ENCODE data around the gene SSR3.
"Not testable (repeated sequence)": the region's sequence is repeated elsewhere in the genome, so short reads cannot be mapped to it uniquely, and the experiment has no call there.

SSR3 gene

DNA sequence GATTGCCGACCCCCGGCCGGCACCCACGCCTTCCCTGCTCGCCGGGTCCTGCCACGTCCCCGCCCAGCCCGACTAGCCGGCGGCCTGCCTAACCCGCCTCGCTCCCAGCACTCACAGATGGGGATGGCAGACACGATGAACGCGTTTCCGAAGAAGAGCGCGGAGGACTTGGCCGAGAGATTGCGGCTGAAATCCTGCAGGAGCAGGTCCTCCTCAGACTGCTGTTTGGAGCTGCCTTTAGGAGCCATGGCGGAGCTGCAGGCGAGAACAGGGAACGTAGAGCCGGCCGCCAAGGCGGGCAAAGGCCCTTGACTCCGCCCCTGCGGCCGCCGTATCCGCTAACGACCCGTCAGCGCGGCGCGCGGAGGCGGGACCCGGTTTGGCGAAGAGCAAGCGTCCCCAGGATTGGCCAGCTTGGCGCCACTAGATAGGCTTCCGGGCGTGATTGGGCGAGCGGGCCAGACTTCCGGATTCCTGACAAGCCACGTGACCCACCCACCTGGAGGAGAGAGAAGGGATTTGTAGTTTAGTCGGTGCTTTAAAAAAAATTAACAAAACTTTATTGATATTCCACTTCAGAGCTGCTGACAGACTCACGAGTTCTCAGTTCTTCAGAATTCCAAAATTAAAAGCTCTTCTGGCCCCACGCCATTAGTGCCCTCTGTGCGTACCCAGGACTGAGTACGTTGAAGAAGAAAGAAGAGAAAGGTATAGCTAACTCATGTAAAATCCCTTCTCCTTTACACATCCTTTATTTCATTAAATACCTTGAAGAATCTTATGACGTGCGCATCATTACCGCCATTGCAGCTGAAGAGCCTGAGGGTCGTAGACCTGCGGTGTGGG lies at the start of gene SSR3:
TSS of gene SSR3 (minus strand) at position 276 of the 846 bp plus-strand sequence. CDS start at position 248, 28 bp downstream.
- H3K27ac Mint-ChIP-seq = peak within 1 kb of the TSS; percentile 95
- H3K9me3 Mint-ChIP-seq = no peaks in the 10 kb centered on the region
- H3K4me3 Mint-ChIP-seq = peak within 1 kb of the TSS; percentile 94 to 99
- no peaks in the 10 kb centered on the region for H3K27me3 Mint-ChIP-seq
- peaks cover 25 to 27% of the 10 kb centered on the region in 2 donors for H3K36me3 Mint-ChIP-seq
- H3K4me1 Mint-ChIP-seq = peaks cover 15 to 28% of the 10 kb centered on the region in 2 donors
- DNase-seq = peak; percentile 99
- ATAC-seq (replicated peaks) = peak; percentile 99

GRCh38 chr3:156604064-156604641 lies 49.2 kb upstream of the SSR3 start:
- DNase-seq = no peak
- Mint-ChIP-seq H3K36me3 (no peaks in the 10 kb centered on the region), H3K27ac (no peak overlapping the region), H3K9me3 (no peaks in the 10 kb centered on the region), H3K27me3 (peaks cover 12 to 21% of the 10 kb centered on the region in 2 donors), H3K4me1 (peaks cover 6 to 11% of the 10 kb centered on the region in 2 donors), H3K4me3 (no peak overlapping the region)
- no peak for ATAC-seq (replicated peaks)

DNA sequence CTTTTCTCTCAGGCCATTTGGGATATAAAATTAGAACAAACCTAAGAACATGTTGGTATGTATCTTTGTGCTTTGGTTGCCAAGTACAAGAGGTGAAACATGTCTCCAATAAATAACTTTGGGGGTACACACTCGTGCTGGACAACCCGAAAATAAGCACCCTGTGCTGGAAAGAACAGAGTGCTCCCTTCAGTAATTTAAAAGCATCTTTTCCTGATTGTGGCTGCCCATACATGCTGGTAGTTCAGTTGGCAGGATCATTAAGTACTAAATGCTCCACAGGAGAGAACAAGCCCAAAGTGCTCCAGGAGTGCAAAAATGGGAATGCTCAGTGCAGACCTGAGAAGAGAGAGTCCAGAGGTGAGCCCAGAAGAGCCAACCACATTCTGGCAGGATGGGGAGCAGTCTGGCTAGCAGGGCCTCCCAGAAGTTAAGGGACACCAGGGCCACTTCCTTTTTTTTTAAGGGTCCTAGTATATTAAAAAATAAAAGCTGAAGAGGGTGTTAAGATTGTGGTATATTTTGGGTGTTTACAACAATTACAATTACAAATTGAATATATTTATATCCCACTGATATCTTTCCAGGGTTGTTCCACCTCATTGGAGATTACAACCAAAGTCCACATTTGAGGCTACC lies 48.6 kb upstream of the SSR3 start:
- Mint-ChIP-seq H3K27ac (no peak overlapping the region), H3K27me3 (peaks cover 12 to 21% of the 10 kb centered on the region in 2 donors), H3K36me3 (no peaks in the 10 kb centered on the region), H3K4me3 (no peak overlapping the region), H3K9me3 (no peaks in the 10 kb centered on the region), H3K4me1 (peaks cover 6 to 11% of the 10 kb centered on the region in 2 donors)
- ATAC-seq (replicated peaks) (no peak), DNase-seq (no peak)

- Mint-ChIP-seq H3K4me1 (peaks cover 6 to 11% of the 10 kb centered on the region in 2 donors), H3K27me3 (peaks cover 8 to 11% of the 10 kb centered on the region in 2 donors), H3K4me3 (no peak overlapping the region), H3K36me3 (no peaks in the 10 kb centered on the region), H3K9me3 (no peaks in the 10 kb centered on the region), H3K27ac (no peak overlapping the region)
- ATAC-seq (replicated peaks) (no peak), DNase-seq (no peak)
Observed at GRCh38 chr3:156602424-156602823, 47.5 kb upstream of the SSR3 start.

DNA sequence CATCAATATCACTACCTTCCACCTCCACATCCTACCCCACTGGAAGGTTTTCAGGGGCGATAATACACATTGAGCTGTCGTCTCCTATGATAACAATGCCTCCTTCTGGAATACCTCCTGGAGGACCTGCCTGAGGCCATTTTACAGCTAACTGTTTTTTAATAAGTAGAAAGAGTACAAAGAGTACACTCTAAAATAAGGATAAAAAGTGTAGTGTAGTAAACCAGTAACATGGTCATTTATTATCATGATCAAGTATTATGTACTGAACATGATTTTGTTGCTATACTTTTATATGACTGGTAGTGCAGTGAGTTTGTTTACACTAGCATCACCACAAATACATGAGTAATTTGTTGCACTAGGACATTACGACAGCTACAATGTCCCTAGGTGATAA lies 46.6 kb upstream of the SSR3 start:
- no peak for DNase-seq
- H3K27ac Mint-ChIP-seq = no peak overlapping the region
- H3K36me3 Mint-ChIP-seq = no peaks in the 10 kb centered on the region
- H3K4me3 Mint-ChIP-seq = no peak overlapping the region
- peaks cover 6 to 11% of the 10 kb centered on the region in 2 donors for H3K4me1 Mint-ChIP-seq
- no peak for ATAC-seq (replicated peaks)
- H3K27me3 Mint-ChIP-seq = peaks cover 9 to 18% of the 10 kb centered on the region in 2 donors
- peaks cover 0 to 3% of the 10 kb centered on the region in 2 donors for H3K9me3 Mint-ChIP-seq

- Mint-ChIP-seq H3K36me3 (no peaks in the 10 kb centered on the region), H3K27ac (no peak overlapping the region), H3K4me1 (peaks cover 4 to 5% of the 10 kb centered on the region in 2 donors), H3K27me3 (peaks cover 10 to 17% of the 10 kb centered on the region in 2 donors), H3K4me3 (no peak overlapping the region), H3K9me3 (peaks cover 0 to 3% of the 10 kb centered on the region in 2 donors)
- no peak for DNase-seq
- no peak for ATAC-seq (replicated peaks)
Observed at GRCh38 chr3:156600834-156601233, 45.9 kb upstream of the SSR3 start.

DNA sequence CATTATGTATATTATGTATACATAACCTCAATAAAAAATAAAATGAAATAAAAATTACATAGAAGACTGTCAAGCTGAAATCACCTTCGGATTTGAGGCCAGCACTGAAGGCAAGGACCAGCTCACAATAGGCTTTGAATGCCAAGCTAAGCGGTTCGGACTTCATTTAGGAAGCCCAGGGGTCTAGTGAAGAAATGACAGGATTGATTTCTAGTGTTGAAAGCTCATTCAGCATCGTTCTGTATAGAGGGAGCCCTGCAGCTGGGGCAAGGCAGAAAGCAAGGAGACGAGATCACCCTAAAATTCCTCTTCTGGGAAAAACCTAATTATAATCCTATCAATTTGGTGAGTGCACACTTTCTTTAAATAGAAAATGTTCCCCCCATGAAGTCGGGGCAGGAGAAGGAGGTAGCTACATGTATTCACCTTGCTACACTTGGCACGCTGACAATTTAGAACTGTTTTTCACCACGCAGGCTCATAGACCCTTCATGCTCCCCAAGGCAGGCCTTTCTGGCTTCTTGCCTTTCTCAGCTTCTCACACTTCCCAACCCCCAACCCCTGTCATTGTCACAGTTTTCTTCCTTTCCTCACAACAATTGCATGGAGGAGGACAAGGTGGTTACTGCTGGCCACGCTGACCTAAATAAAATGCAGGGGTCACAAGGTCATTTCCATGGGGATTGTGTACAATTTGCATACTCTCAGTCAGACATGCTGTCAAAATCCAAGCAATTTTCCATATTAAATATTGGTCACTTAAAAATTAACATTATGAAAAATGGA lies 44.4 kb upstream of the SSR3 start:
- no peak overlapping the region for H3K27ac Mint-ChIP-seq
- H3K36me3 Mint-ChIP-seq = no peaks in the 10 kb centered on the region
- no peaks in the 10 kb centered on the region for H3K4me1 Mint-ChIP-seq
- no peak for ATAC-seq (replicated peaks)
- no peak overlapping the region for H3K4me3 Mint-ChIP-seq
- peaks cover 0 to 3% of the 10 kb centered on the region in 2 donors for H3K9me3 Mint-ChIP-seq
- H3K27me3 Mint-ChIP-seq = peaks cover 4 to 12% of the 10 kb centered on the region in 2 donors
- DNase-seq = no peak

DNA sequence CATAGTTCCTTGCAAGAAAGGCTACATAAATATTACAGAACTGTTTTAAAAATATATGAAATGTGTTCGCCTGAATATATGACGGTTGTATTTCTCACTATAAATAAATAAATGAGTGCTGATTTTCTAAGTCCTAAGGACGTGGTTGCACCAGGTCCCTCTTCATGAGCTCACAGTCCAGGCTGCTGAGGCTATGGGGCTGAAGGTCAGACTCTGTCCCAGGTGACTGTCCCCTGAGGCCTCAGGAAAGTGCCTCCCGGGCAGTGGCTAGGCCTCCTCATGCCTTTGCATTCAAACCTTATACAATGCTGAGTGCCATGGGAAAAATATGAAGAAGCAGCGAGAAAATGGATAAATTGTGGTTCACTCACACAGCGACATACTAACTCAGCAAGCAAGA lies 43.5 kb upstream of the SSR3 start:
- no peak for ATAC-seq (replicated peaks)
- no peaks in the 10 kb centered on the region for H3K4me1 Mint-ChIP-seq

DNA sequence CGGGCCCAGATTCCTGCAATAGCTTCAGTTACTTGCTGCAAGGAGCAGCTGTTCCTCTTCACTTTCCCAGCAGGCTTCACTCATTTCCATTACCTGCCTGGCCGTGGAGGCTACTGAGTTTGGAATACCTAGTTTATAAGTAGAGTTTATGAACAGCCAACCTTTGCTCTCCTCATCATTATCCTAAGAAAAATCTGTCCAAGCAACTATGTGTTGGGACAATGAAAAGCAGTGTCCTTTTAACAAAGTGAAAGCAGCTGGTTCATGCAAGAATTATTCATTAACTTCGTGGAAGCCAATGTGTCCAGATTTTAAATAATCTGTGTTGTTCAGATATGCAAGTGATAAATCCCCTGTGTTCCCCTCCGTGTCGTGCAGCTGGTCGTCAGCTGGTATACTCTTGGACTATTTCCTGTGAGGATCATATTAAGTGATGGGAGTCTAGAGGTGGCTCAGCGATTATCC lies 39.3 kb upstream of the SSR3 start:
- no peak for ATAC-seq (replicated peaks)
- Mint-ChIP-seq H3K27me3 (peaks cover 4 to 12% of the 10 kb centered on the region in 2 donors), H3K4me1 (peaks cover 4 to 5% of the 10 kb centered on the region in 2 donors), H3K36me3 (peaks cover 0 to 4% of the 10 kb centered on the region in 2 donors), H3K4me3 (no peak overlapping the region), H3K27ac (no peak overlapping the region), H3K9me3 (peaks cover 0 to 3% of the 10 kb centered on the region in 2 donors)
- no peak for DNase-seq

More for the DNA sequence above, 43.5 kb upstream of the SSR3 start:
- H3K27ac Mint-ChIP-seq = no peak overlapping the region
- H3K36me3 Mint-ChIP-seq = no peaks in the 10 kb centered on the region
- H3K4me3 Mint-ChIP-seq = no peak overlapping the region
- no peak for DNase-seq
- peaks cover 4 to 12% of the 10 kb centered on the region in 2 donors for H3K27me3 Mint-ChIP-seq
- H3K9me3 Mint-ChIP-seq = peaks cover 0 to 3% of the 10 kb centered on the region in 2 donors

DNA sequence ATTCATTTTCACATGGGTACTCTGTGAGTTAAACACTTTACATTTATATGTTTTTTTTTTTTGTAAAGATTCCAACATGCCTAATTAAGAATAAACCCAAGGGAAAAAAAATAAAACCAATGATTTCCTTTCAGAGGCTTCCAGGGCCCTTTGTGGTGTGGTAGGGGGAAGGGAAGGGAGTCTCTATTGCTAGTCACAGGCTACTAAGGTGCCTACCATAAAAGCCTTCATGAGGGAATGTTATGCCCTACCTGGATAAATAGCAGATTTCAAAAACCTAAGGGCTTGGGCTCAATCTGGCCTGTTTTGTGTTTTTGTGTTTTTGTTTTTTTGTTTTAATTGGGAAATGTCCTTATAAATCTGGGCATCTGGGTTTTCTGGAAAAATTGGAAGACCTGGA lies 38.9 kb upstream of the SSR3 start:
- peaks cover 0 to 3% of the 10 kb centered on the region in 2 donors for H3K9me3 Mint-ChIP-seq
- peaks cover 4 to 12% of the 10 kb centered on the region in 2 donors for H3K27me3 Mint-ChIP-seq

DNA sequence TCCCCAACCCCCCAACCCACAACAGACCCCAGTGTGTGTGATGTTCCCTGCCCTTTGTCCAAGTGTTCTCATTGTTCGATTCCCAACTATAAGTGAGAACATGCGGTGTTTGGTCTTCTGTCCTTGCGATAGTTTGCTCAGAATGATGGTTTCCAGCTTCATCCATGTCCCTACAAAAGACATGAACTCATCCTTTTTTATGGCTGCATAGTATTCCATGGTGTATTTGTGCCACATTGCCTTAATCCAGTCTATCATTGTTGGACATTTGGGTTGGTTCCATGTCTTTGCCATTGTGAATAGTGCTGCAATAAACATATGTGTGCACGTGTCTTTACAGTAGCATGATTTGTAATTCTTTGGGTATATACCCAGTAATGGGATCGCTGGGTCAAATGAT lies 34.9 kb upstream of the SSR3 start:
- peaks cover 7 to 20% of the 10 kb centered on the region in 2 donors for H3K4me1 Mint-ChIP-seq
- not testable (repeated sequence) for H3K27me3 Mint-ChIP-seq; H3K27ac Mint-ChIP-seq; DNase-seq; H3K4me3 Mint-ChIP-seq; ATAC-seq (replicated peaks); H3K9me3 Mint-ChIP-seq; H3K36me3 Mint-ChIP-seq

More for the DNA sequence above, 38.9 kb upstream of the SSR3 start:
- no peak for DNase-seq
- peaks cover 0 to 4% of the 10 kb centered on the region in 2 donors for H3K36me3 Mint-ChIP-seq
- H3K4me1 Mint-ChIP-seq = peaks cover 4 to 5% of the 10 kb centered on the region in 2 donors
- no peak for ATAC-seq (replicated peaks)
- H3K27ac Mint-ChIP-seq = no peak overlapping the region
- H3K4me3 Mint-ChIP-seq = no peak overlapping the region

GRCh38 chr3:156587760-156588069 lies 32.8 kb upstream of the SSR3 start:
- H3K27me3 Mint-ChIP-seq = no peaks in the 10 kb centered on the region
- no peak overlapping the region for H3K4me3 Mint-ChIP-seq
- peaks cover 9 to 25% of the 10 kb centered on the region in 2 donors for H3K4me1 Mint-ChIP-seq
- H3K36me3 Mint-ChIP-seq = peaks cover 0 to 4% of the 10 kb centered on the region in 2 donors
- ATAC-seq (replicated peaks) (peak in 1 of 2 donors; percentile 40), DNase-seq (no peak)
- no peaks in the 10 kb centered on the region for H3K9me3 Mint-ChIP-seq
- no peak overlapping the region for H3K27ac Mint-ChIP-seq

- no peak overlapping the region for H3K27ac Mint-ChIP-seq
- H3K9me3 Mint-ChIP-seq = no peaks in the 10 kb centered on the region
- no peaks in the 10 kb centered on the region for H3K27me3 Mint-ChIP-seq
- peaks cover 9 to 25% of the 10 kb centered on the region in 2 donors for H3K4me1 Mint-ChIP-seq
- H3K36me3 Mint-ChIP-seq = peaks cover 0 to 4% of the 10 kb centered on the region in 2 donors
- DNase-seq (no peak), ATAC-seq (replicated peaks) (peak; percentile 85 to 87)
- peak overlapping the region; percentile 2 to 21 for H3K4me3 Mint-ChIP-seq
Observed at GRCh38 chr3:156586905-156587759, 32.2 kb upstream of the SSR3 start.

All from stimulated activated naive B cell treated with anti-CD40 and anti-IgM and Interleukin-4, amounts not matched to agents 10 μg/mL and 1 μg/mL and 100 μg/mL, for 72 hours (primary cell).